ENCODE data around the gene CTCFL.
"Not testable (repeated sequence)": the region's sequence is repeated elsewhere in the genome, so short reads cannot be mapped to it uniquely, and the experiment has no call there.

CTCFL gene

GRCh38 chr20:57527728-57528127 lies 2.8 kb upstream of the CTCFL start:
- Histone ChIP-seq H3K4me3 (ENCODE audit: low read depth, low read length) (no peak overlapping the region), H3K4me1 (ENCODE audit: control insufficient read depth, insufficient read depth, low read length) (no peaks in the 10 kb centered on the region), H3K9me3 (ENCODE audit: control insufficient read depth, insufficient read depth, low read length) (no peaks in the 10 kb centered on the region), H3K27me3 (ENCODE audit: control insufficient read depth, insufficient read depth, low read length) (no peaks in the 10 kb centered on the region), H3K36me3 (ENCODE audit: control insufficient read depth, insufficient read depth, low read length) (no peaks in the 10 kb centered on the region), H3K9ac (ENCODE audit: low read depth, low read length) (no peak overlapping the region)

GRCh38 chr20:57526885-57527460 lies 2.0 kb upstream of the CTCFL start:
- no peaks in the 10 kb centered on the region for H3K27me3 ChIP-seq (ENCODE audit: control insufficient read depth, insufficient read depth, low read length)
- H3K4me1 ChIP-seq (ENCODE audit: control insufficient read depth, insufficient read depth, low read length): no peaks in the 10 kb centered on the region
- no peak overlapping the region for H3K9ac ChIP-seq (ENCODE audit: low read depth, low read length)
- no peaks in the 10 kb centered on the region for H3K36me3 ChIP-seq (ENCODE audit: control insufficient read depth, insufficient read depth, low read length)
- H3K4me3 ChIP-seq (ENCODE audit: low read depth, low read length): no peak overlapping the region
- no peaks in the 10 kb centered on the region for H3K9me3 ChIP-seq (ENCODE audit: control insufficient read depth, insufficient read depth, low read length)

- H3K4me3 ChIP-seq (ENCODE audit: low read depth, low read length): no peak overlapping the region
- no peaks in the 10 kb centered on the region for H3K27me3 ChIP-seq (ENCODE audit: control insufficient read depth, insufficient read depth, low read length)
- no peaks in the 10 kb centered on the region for H3K4me1 ChIP-seq (ENCODE audit: control insufficient read depth, insufficient read depth, low read length)
- H3K9me3 ChIP-seq (ENCODE audit: control insufficient read depth, insufficient read depth, low read length): no peaks in the 10 kb centered on the region
- no peaks in the 10 kb centered on the region for H3K36me3 ChIP-seq (ENCODE audit: control insufficient read depth, insufficient read depth, low read length)
- H3K9ac ChIP-seq (ENCODE audit: low read depth, low read length): no peak overlapping the region
Observed at GRCh38 chr20:57526087-57526884, 1.3 kb upstream of the CTCFL start.

GRCh38 chr20:57525328-57526086 lies 567 bp upstream of the CTCFL start:
- Histone ChIP-seq H3K9me3 (ENCODE audit: control insufficient read depth, insufficient read depth, low read length) (no peaks in the 10 kb centered on the region), H3K4me3 (ENCODE audit: low read depth, low read length) (no peak overlapping the region), H3K36me3 (ENCODE audit: control insufficient read depth, insufficient read depth, low read length) (no peaks in the 10 kb centered on the region), H3K4me1 (ENCODE audit: control insufficient read depth, insufficient read depth, low read length) (no peaks in the 10 kb centered on the region), H3K9ac (ENCODE audit: low read depth, low read length) (no peak overlapping the region), H3K27me3 (ENCODE audit: control insufficient read depth, insufficient read depth, low read length) (no peaks in the 10 kb centered on the region)

- H3K4me3 ChIP-seq (ENCODE audit: low read depth, low read length): no peak overlapping the region
- no peaks in the 10 kb centered on the region for H3K27me3 ChIP-seq (ENCODE audit: control insufficient read depth, insufficient read depth, low read length)
- no peak overlapping the region for H3K9ac ChIP-seq (ENCODE audit: low read depth, low read length)
- no peaks in the 10 kb centered on the region for H3K9me3 ChIP-seq (ENCODE audit: control insufficient read depth, insufficient read depth, low read length)
- no peaks in the 10 kb centered on the region for H3K4me1 ChIP-seq (ENCODE audit: control insufficient read depth, insufficient read depth, low read length)
- H3K36me3 ChIP-seq (ENCODE audit: control insufficient read depth, insufficient read depth, low read length): no peaks in the 10 kb centered on the region
Observed at GRCh38 chr20:57523782-57524181, 1.2 kb downstream of the CTCFL start.

GRCh38 chr20:57522380-57523140 lies 2.4 kb downstream of the CTCFL start:
- no peaks in the 10 kb centered on the region for H3K4me1 ChIP-seq (ENCODE audit: control insufficient read depth, insufficient read depth, low read length)
- H3K9ac ChIP-seq (ENCODE audit: low read depth, low read length): no peak overlapping the region
- H3K36me3 ChIP-seq (ENCODE audit: control insufficient read depth, insufficient read depth, low read length): no peaks in the 10 kb centered on the region
- H3K4me3 ChIP-seq (ENCODE audit: low read depth, low read length): no peak overlapping the region
- no peaks in the 10 kb centered on the region for H3K9me3 ChIP-seq (ENCODE audit: control insufficient read depth, insufficient read depth, low read length)
- H3K27me3 ChIP-seq (ENCODE audit: control insufficient read depth, insufficient read depth, low read length): no peaks in the 10 kb centered on the region

GRCh38 chr20:57517904-57518303 lies 7.0 kb downstream of the CTCFL start:
- H3K4me1 ChIP-seq (ENCODE audit: control insufficient read depth, insufficient read depth, low read length): no peaks in the 10 kb centered on the region
- no peaks in the 10 kb centered on the region for H3K27me3 ChIP-seq (ENCODE audit: control insufficient read depth, insufficient read depth, low read length)
- no peak overlapping the region for H3K9ac ChIP-seq (ENCODE audit: low read depth, low read length)
- H3K9me3 ChIP-seq (ENCODE audit: control insufficient read depth, insufficient read depth, low read length): no peaks in the 10 kb centered on the region
- H3K36me3 ChIP-seq (ENCODE audit: control insufficient read depth, insufficient read depth, low read length): no peaks in the 10 kb centered on the region
- H3K4me3 ChIP-seq (ENCODE audit: low read depth, low read length): no peak overlapping the region

GRCh38 chr20:57514273-57514751 lies 10.6 kb downstream of the CTCFL start:
- Histone ChIP-seq H3K36me3 (ENCODE audit: control insufficient read depth, insufficient read depth, low read length) (no peaks in the 10 kb centered on the region), H3K9ac (ENCODE audit: low read depth, low read length) (no peak overlapping the region), H3K4me1 (ENCODE audit: control insufficient read depth, insufficient read depth, low read length) (peaks cover 6% of the 10 kb centered on the region), H3K27me3 (ENCODE audit: control insufficient read depth, insufficient read depth, low read length) (no peaks in the 10 kb centered on the region), H3K9me3 (ENCODE audit: control insufficient read depth, insufficient read depth, low read length) (no peaks in the 10 kb centered on the region), H3K4me3 (ENCODE audit: low read depth, low read length) (no peak overlapping the region)

- H3K9me3 ChIP-seq (ENCODE audit: control insufficient read depth, insufficient read depth, low read length): no peaks in the 10 kb centered on the region
- no peaks in the 10 kb centered on the region for H3K27me3 ChIP-seq (ENCODE audit: control insufficient read depth, insufficient read depth, low read length)
- H3K4me1 ChIP-seq (ENCODE audit: control insufficient read depth, insufficient read depth, low read length): peaks cover 6% of the 10 kb centered on the region
- H3K9ac ChIP-seq (ENCODE audit: low read depth, low read length): no peak overlapping the region
- no peaks in the 10 kb centered on the region for H3K36me3 ChIP-seq (ENCODE audit: control insufficient read depth, insufficient read depth, low read length)
- H3K4me3 ChIP-seq (ENCODE audit: low read depth, low read length): no peak overlapping the region
Observed at GRCh38 chr20:57513199-57513598, 11.7 kb downstream of the CTCFL start.

- H3K9me3 ChIP-seq (ENCODE audit: control insufficient read depth, insufficient read depth, low read length): no peaks in the 10 kb centered on the region
- H3K27me3 ChIP-seq (ENCODE audit: control insufficient read depth, insufficient read depth, low read length): no peaks in the 10 kb centered on the region
- H3K4me1 ChIP-seq (ENCODE audit: control insufficient read depth, insufficient read depth, low read length): peaks cover 6% of the 10 kb centered on the region
- H3K36me3 ChIP-seq (ENCODE audit: control insufficient read depth, insufficient read depth, low read length): no peaks in the 10 kb centered on the region
- no peak overlapping the region for H3K4me3 ChIP-seq (ENCODE audit: low read depth, low read length)
- H3K9ac ChIP-seq (ENCODE audit: low read depth, low read length): no peak overlapping the region
Observed at GRCh38 chr20:57512432-57512831, 12.5 kb downstream of the CTCFL start.

GRCh38 chr20:57511709-57512108 lies 13.2 kb downstream of the CTCFL start:
- H3K9ac ChIP-seq (ENCODE audit: low read depth, low read length); H3K9me3 ChIP-seq (ENCODE audit: control insufficient read depth, insufficient read depth, low read length); H3K27me3 ChIP-seq (ENCODE audit: control insufficient read depth, insufficient read depth, low read length); H3K36me3 ChIP-seq (ENCODE audit: control insufficient read depth, insufficient read depth, low read length); H3K4me1 ChIP-seq (ENCODE audit: control insufficient read depth, insufficient read depth, low read length); H3K4me3 ChIP-seq (ENCODE audit: low read depth, low read length): not testable (repeated sequence)
